GM18498 (cell line): ENCODE data around the gene KCNQ1.

Source experiments
- ATAC-seq: cut with Tn5 transposase; IDR thresholded peaks from one replicate; pipeline ENCODE4 v1.9.1; 2021; ENCODE audit warnings: mild to moderate bottlenecking, moderate library complexity; ENCODE audit not compliant: unreplicated experiment

Gene KCNQ1

DNA sequence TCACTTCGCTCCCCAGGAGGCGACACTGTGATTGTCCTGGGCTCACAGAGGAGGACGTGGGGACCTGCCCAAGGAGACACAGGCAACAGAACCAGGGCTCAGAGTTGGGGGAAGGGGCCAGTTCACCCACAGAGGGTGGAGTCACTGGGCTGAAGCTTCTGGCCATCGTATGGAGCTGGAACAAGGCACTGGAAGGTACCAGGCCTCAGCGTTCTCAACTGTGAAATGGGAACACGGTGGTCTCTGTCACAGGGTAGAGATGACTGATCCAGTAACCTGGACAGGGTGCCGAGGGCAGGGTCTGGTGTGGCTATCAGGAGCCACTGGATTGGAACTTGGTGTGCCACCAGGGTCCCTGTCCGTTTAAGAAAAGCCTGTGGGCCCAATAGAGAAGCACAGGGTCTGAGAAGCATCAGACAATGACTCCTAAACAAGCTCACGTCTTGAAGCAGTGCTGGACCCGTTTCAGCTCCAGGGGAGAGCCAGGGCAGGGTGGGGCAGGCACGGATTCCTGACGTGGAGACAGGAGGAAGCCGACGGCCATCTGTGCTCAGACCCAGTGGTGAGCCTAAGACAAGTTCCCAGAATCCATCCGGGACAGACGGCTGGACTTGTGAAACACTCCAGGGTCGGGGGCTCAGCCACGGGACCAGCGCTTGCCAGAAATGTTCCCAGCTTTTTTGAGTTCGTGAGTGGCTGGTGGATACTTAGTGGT is 280.0 kb downstream of the KCNQ1 start:
- ATAC-seq: no peak

DNA sequence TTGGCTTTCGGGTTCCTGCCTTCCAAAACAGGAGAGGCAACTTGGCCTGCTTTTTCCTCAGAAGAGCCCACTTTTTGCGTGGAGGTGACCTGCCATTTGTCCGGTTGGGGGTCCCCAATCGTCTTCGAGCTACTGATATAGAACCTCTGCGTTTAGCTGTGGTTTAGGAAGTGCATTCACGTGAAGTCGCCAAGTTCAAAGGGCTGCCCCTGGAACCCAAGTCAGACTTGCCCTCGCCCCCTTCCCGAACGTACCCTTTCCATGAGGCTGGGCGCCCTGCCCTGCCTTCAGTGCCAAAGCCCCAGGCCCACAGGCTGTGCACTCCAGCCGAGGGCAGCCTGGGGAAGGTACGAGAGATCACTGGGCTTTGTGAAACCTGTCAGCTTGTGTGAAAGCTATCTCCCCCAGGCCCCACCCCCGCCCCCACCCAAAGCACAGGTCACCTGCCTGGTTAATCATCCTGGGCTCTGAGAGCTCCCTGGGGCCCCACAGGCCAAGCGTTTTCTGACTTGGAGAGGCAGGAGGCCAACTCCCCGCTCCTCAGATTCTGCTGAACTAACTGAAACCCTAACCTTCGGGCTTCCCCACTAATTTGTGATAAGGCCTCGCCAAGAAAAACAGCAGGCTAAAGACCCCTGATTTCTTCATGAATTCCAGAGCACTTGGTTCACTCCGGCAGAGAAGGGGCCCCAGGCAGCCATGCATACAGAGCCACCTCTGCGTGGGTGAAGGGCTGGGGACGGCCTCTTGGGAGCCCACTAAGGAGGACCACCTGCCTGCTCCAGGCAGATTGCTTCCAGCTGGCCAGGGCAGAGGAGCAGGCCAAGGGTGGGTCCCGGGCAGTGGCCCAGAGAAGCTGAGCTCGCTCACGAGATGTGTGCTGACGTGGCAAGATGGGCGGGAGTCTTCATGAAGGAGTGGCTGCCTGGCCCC is 280.8 kb downstream of the KCNQ1 start:
- no peak for ATAC-seq

DNA sequence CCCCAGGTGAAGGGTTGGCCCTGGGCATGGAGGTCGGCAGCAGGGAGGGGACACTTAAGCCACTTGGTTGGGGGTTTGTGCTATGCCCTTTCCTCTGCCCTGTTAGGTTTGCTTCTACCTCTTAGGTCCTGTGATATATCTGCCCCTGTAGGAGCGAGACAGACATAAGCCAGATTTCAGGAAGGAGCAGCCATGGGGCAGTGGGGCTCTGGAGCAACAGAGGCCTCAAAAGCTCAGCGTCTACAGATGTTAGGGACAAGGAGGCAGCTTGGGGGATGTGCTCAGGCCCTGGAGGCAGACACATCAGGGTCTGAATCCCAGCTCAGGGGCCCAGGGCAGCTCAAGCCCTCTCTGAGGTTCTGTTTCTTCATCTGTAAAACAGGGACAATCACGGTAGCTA is 282.2 kb downstream of the KCNQ1 start:
- ATAC-seq: no peak

DNA sequence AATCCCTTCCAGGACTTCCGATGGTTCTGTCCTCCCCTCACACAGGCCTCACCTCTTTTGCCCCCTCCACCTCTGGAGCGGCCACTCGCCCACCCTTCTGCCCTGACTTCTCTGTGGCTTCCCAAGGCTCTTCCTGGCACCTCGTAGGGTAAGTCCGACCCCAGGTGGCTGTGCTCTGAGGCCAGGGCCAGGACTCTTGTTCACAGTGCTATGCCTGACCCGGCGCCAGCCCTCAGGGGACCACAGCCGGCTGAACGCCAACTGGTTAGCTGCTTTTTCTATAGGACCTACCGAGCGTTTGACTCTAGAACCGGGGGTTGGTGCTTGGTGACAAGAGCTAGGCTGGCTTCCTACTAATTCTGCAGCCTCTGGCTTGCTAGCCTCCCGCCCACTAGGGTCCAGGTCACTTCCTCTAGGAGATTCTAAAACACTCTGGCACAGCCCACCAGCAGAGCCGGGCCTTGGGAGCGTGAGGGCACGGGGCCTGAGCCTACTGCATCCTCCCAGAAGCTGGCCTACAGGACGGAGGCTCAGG is 283.4 kb downstream of the KCNQ1 start:
- ATAC-seq: no peak

DNA sequence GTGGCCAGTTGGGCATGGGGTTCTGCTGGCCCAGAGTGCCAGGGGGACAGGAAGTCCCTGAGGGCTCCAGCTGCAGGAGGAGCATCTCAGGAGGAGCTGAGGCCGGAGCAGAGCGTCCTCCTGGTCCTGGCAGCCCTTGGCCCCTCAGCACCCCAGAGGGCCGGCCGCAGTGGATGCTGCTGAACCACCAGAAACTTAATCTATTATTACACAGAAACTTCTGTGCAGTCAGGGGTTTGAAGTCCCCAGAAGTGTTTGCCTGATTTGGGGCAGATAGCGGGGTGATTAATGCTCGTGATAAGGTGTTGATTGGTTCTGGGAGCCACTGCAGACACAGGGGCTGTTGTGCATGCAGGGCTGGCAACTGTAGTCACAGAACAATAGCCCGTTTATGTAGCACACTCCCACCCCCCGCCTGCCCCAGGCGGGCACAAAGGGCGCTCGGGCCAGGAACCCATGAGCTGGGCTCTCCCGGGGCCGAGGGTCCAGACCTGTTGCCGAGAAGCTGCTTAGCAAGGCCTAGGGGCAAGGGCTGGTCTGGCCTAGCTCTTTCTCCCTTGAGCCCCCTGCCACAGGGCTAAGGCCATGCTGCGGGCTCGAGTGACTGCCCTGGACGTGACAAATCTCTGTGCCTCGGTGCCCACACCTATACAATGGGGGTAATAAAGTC is 284.0 kb downstream of the KCNQ1 start:
- no peak for ATAC-seq

DNA sequence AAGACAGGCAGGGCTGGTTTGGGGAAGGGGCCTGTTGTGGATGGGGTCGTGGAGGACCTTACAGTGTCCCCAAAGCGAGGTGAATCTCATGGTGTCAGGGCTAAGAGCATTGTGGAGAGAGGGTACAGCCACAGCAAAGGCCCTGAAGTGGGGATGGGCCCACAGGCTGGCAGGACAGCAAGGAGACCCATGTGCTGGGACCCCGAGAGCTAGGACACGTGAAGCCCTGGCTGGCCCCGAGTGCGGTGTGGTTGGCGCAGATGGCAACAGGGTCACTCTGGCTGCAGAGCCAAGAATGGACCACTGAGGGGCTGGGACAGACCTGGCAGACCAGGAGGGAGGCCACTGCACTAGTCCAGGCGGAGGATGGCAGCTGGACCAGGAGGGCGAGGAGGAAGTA is 285.0 kb downstream of the KCNQ1 start:
- no peak for ATAC-seq

DNA sequence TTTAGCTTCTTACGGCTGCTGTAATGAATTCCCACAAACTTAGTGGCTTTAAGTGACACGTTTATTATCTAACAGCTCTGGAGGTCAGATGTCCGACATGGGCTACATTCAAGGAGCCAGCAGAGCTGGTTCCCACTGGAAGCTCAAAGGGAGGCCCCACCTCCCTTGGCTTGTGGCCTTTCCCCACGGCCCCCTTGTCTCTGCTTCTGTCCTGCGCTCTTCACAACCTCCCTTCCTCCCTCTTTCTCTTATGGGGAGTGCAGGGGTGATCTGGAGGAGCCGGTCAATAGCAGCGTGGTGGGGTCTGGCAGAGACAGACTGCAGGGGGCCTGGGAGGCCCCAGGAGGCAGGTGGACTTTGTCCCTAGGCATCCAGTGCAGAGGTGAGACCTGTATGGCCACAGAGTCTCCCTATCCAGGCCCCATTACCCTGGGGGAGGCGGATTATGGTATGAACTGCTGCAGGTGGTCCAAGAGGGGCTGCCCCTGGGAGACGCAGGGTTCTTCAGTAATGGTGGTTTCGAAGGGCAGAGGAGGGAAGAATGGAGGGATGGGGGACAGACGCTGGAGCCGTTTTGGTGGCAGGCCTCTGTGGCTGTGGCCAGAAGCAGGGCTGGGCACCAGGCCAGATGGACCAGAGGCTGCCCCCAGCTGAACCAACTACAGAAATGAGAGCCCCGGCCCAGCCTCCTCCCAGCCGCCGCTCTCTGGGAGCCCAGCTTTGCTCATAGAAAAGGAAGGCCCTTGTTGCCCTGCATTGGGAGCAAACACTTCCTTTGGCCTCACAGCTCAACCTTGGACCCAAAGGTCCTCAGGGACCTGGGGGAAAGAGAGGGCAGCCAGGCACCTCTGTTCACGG is 285.7 kb downstream of the KCNQ1 start:
- ATAC-seq: no peak

DNA sequence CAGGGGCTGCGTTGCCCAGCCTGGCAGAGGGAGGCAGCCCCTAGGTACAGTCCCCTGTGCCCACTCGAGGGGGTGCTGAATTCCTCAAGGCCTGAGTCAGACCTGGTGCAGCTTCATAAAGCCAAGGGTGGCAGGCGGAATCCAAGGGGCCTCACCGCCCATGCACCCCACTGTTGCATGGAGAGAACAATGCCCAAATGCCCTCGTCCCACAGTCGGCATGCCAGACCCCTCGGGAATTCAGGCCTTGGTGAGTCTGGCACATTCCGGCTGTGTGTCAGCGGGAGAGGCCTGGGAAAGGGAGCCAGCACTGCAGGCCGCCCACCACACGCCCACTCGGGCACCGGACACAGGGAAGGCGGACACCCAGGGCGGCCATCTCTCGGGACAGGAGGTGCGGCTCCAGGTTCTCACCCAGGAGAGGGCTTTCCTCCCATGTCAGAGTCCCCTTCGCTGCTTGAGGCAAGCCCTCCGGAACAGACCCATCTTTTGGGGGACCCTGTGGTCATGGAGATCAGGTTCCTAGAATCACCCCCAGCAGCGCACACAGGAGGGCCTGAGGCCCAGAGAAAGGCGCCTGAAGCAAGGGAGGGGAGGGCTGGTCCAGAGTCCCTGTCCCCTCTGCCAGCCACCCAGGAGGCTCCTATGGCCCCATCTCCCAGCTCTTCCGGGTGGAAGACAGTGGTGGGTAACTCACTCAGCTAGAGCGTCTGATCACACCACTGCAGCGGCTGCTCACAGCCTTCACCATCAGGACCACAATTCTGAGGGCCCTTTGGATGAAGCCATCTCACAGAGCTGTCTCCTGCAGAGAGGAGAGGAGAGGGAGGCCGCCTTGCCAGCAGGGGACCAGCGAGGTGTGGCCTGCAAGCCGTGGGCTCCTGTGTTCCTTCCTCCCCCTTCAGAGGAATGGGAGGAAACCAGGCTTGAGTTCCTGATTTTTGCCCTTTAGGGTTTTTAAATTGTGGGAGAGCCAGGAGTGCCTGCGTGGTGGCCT is 286.6 kb downstream of the KCNQ1 start:
- ATAC-seq: no peak

DNA sequence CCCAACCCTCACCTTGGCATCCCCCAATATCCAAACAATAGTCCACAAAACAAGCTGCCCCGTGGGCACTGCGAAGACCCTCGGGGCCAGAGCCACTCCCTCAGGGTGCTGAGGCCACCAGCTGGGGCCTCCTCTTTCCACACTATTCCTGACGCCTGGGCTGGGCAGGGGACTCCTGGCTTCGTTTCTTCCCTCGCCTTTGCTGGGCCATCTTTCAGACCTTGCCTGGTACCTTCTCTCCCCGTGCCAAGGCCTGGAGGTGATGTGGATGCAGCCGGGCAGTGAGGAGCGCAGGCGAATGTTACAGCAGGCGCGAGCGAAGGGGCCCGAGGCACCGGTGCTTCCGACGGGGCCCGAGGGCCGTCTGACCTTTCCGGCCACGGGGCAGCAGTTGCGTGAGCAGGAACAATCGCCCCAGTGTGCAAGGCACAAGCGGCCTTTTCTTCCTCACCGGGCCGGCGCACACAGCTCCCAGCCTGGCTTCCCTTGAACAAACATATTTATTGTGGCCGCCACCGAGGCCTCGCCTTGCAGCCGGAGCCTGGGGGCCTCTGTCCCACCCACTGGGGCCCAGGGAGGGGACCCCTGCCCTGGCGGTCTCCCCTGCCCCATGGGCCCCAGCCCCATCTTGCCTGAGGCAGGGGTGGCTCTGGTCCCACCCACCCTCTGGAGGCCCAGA is 287.6 kb downstream of the KCNQ1 start:
- no peak for ATAC-seq

DNA sequence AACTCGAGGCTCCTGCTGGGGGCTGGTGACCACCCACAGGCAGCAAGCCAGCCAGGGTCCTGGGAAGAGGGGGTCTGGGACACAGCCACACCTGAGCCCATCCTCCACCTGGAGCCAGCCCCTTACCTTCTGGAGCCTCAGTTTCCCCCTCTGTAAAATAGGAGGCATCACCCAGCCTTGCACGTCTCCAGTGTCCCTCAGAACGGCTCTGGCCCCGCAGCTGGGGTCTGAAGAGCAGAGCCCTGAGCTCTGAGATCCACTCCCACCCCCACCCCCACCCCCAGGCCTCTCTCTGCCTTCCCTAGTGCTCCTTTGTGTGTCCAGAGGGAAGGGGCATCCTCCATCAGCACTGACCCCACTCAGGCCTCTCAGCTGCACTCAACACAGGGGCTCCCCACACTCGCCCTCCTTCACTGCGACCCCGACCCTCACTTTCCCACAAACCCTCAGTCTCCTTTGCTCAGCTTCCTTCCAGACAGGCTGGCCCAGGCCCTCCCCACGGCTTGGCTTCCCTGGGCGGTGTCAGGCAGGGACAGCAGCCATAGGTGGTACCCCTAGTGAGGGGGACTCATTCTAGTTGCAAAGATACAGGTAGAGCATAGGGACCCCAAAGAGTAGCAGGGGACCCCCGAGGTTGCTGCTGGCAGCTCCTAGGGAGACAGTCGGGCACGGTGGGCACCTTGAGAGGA is 288.3 kb downstream of the KCNQ1 start:
- no peak for ATAC-seq

DNA sequence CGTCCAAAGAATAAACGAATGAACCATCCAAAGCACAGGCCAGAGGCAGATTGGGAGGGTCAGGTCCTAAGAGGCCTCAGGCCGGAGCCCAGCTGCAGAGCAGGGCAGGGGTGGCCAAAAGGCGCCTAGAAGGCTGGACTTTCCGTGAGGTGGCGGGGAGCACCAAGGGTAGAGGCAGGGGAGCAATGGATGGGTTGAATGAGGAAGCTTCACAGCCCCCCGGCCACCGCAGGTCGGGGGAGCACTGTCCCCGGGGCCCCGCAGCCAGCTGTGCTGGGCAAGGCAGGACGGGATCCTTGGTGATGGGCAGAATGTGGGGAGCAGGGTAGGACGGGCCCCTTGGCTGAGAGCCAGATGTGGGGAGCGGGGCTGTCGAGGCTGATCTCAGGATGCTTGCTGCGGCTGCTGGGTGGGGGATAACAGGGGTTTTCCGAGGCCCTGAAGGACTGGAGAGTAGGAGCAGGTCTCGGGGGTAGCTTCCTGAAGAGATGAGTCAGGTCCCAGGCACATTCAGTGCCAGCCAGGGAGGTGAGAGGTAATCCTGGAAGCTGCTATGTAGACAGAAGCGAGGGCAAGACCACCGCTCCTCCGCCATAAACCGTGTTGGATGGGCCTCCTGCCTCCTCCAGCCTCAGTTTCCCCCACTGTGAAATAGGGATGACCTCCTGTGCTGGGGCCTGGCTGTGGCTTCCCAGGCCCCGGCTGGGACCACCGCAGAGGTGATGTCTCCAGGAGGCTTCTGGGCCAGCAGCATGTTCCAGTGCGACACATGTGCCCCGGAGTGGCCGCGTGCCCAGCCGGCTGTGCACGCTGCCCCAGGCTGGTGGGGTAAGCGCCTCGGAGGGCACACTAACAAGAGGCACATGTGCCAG is 289.6 kb downstream of the KCNQ1 start:
- no peak for ATAC-seq

DNA sequence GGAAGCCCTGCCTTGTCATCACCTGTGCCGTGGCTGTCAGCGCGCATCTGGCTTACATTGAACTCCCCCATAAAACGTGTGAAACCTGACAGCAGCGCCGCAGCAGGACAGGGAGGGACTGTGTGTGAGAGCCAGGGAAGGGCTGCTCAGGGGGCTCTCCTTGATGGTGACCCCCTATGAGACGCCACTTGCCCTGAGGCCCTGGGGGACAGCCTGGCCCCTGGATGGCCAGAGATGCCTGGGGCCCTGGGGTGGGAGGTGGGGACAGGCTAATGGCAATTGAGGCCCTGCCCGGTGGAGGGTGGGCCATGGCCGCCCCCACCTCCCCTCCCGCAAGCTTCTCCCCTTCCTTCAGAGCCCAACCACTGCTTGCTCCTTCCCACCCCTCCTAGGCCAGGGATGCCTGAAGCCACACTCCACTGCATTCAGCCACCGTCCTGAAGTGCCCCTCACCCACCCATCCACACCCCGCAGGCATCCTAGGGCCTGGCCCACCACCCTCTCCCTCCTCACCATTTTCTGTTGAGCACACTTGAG is 290.3 kb downstream of the KCNQ1 start:
- ATAC-seq: no peak

DNA sequence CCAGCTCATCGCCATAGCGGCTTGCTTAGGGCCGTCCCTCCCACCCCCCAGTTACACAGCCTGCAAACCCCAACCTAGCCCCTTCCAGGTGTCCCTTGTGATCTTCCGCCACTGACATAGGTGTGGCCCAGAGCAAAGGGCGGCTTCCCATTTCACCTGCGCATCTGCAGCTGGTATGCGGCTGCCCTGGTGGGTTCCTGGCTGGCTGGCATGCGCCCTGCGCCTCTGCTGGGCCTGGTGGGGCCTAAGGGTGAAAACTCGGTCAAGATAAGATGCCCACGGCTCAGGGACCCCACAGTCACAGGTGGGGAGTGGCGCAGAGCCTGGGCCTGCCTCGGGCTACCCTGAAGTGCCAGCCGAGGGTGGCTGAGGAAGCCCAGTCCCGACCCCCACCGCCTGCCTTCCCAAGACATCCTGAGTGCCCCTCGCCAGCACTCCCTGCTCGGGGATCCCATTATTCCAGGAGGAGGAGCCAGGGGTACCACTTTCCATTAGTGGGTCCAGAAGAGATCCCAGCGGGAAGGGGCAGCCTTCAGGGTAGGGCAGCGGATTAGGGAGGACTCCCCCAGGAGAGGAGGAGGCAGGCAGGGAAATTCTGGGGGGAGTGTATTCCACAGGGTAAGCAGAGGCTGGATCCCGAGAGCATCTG is 291.9 kb downstream of the KCNQ1 start:
- ATAC-seq: no peak

DNA sequence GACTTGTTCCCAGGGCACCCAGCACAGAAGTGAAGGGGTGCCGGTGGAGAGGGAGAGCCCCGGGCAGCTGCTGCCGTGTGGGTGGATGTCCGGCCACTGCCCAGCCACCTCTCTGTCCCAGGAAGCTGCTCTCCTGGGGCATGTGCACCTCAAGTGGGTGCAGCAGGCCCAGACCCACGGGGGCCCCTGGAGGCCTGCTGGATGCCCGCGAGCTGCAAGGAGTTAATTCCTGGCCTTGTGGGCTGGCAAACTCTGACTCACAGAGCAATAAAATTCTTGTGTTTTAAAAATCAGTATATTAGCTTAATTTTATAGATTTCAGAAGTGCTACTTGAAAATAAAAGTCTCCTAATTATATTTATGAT is 292.4 kb downstream of the KCNQ1 start:
- no peak for ATAC-seq

DNA sequence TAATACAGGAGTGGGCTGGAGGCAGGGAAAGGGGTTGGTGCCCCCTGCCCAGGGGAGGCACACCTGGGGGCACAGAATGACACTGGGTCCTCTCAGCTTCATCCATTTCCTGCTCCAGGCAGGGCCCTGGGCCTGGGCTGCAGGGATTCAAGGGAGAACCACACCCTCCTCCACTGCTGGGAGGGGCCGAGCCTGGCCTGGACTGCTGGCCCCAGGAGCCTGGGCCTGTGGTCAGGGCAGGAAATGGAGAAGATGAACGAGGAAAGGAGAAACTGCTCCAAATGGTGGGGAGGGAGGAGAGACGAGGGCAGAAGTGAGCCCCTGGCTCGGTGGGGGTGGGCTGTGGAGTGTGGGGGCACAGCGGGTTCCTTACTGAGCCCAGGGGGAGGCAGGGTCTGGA is 293.1 kb downstream of the KCNQ1 start:
- ATAC-seq: no peak
